GM19193 (cell line): ENCODE results near the gene ADPRM.

Experiments
- POLR2A ChIP-seq: IDR thresholded peaks from 4 replicates; pipeline ENCODE4 v1.6.1; 2011; ENCODE audit not compliant: insufficient read depth, insufficient read length; ENCODE audit errors: extremely low read depth

ADPRM gene

GRCh38 chr17:10697092-10698081, at the start of gene ADPRM, which contains the start of gene SCO1:
ADPRM (plus strand) TSS chr17:10697594; CDS start chr17:10704927, 7,333 bp downstream.
SCO1 (minus strand) TSS chr17:10697533; CDS start chr17:10697507, 26 bp downstream.
- peak; percentile 96 for TF ChIP-seq POLR2A

DNA sequence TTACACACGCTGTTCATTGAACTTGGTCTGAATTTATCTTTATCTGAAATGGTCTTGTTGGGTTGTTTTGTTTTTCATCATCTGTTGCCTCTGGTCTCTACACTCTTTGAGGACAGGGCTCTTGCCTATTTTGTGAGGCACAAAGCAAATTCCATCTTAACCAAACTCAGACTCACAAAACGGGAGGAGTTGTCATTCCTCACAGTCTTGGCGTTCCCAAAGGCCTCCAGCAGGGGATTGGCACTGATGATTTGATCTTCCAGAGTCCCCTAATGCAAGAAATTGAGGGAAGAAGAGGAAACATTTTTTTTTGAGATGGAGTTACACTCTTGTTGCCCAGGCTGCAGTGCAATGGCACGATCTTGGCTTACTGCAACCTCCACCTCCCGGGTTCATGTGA, 49.0 kb upstream of the ADPRM start:
- TF ChIP-seq POLR2A = no peak

GRCh38 chr17:10648956-10649355, 48.4 kb upstream of the ADPRM start:
- no peak for TF ChIP-seq POLR2A

- no peak for TF ChIP-seq POLR2A
Measured at GRCh38 chr17:10649602-10650001, 47.8 kb upstream of the ADPRM start.

- no peak for TF ChIP-seq POLR2A
Measured at GRCh38 chr17:10651927-10652326, 45.5 kb upstream of the ADPRM start.

DNA sequence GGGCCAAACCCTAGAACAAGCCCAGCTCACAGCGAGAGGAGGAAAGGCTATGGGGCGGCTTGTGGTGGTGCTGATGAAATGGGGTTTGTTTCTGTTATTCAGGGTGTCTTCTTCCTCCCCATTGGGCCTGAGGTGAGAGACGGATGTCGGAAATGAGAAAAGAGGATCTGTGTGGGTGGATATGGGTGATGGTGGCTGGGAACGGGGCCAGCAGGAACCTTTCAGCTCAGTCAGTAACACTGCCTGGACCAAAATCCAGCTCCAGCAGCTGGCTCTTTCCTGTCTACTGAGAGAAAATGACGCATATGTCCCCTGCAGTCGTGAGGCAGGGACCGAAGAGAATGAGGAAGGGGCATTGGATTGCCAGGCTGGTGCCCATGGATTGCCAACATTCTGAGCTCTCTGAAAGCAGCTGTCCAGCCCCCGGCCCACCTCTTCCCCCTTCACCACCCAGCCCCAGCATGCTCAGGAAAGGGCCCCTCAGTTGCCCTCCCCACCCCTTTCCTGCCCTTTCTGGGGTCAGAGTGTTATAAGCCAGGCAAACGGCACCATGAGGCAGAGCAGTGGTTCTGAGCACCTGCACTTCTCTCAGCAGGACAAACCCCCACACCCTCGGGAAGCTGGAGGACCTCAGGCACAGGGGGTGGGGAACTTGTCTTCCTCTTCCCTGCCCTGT, 44.3 kb upstream of the ADPRM start:
- TF ChIP-seq POLR2A = no peak

GRCh38 chr17:10653987-10654386, 43.4 kb upstream of the ADPRM start:
- no peak for TF ChIP-seq POLR2A

- no peak for TF ChIP-seq POLR2A
Measured at GRCh38 chr17:10657148-10657547, 40.2 kb upstream of the ADPRM start, which contains the start of gene MYH3. MYH3 (minus strand) TSS chr17:10657309; CDS start chr17:10655064, 2,245 bp downstream.

DNA sequence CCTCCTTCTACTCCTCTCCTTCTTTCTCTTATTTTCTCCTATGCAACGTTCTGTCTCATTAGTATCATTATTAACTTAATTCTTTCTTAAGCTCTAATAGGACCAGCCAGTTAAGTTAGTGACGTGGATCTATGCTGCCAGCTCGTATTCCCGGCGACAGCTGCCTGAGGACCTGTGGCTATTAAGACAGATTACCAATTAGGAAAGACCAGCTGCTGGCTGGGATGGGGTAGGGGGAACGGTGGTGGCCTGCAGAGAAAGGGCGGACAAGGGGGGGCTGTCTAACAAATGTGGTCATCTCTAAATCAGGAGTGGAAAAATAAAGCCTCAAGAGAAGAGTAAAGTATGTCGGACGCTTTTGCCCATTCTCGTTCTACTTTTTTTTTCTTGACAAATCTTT, 39.5 kb upstream of the ADPRM start:
- TF ChIP-seq POLR2A = no peak

DNA sequence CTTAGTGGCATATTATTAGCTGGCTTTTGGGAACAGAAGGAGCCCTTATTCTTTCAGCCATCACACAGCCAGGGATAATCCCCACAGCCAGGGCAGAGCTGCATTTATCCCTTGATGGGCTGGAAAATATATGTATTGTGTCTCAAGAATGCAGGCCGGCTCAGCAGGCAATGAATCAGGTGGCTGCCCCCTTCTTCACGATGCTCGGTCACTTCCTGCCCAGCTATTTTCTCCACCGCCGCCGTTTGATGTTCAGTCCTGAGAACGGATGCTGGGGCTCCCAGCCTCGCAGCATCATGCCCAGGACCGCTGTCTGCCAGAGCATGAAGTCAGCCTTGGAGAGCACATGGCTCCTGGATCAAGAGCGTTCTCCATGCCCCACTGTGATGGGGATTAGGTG, 36.0 kb upstream of the ADPRM start:
- no peak for TF ChIP-seq POLR2A

DNA sequence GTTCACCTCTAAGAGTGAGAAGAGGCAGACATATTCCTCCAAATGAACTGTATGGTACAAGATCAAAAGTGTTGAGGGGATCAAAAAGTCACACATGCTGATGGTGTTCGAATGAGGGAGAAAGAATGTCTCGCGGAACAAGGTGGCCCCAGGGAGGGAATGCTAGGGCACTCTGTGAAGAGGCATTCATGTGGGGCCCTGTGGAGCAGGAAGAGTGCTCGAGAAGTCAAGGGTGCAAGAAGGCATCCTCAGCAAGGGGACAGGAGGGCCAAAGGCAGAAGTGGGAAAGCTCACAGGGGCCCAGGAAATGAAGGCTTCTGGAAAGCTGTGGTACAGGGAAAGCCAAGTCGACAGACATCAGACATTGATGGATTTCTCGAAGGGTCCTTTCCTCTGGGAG, 34.2 kb upstream of the ADPRM start:
- no peak for TF ChIP-seq POLR2A

DNA sequence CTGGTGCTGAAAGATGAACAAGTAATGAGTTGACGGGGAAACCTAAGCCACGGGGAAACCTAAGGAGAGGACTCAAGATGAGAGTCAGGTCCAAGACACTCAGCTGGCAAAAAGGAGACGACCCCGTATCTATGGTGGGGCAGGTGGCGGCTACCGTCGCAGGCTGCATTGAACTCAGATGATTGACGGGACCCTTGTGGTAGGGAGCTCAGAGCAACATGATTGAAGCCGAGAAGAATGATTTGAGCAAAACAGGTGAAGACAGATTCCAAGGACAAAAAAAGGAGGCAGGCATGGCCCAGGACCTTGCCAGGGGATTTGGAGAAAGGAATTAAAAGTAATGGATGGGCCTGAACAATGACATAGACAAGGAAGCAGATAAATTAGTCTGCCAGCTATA, 32.8 kb upstream of the ADPRM start:
- TF ChIP-seq POLR2A = no peak

- no peak for TF ChIP-seq POLR2A
Measured at GRCh38 chr17:10666906-10667305, 30.5 kb upstream of the ADPRM start.

DNA sequence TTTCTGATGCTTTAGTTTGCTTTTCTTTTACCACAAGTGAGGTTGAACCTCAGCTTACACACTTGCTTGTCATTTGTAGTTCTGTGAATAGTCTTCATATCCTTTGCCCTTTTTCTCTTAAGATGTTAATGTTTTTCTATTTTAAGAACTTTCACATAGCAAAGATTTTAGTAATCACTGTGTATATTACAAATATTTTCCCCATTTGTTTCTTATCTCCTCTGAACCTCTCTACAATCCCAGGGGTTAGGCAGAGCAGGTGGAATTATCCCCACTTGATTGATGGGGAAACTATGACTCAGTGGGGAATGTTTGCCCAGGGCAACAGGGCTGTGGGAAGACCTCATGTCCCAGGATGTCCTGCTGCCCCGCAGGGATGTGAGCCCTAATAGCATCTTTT, 28.6 kb upstream of the ADPRM start:
- no peak for TF ChIP-seq POLR2A

GRCh38 chr17:10673312-10673711, 24.1 kb upstream of the ADPRM start:
- no peak for TF ChIP-seq POLR2A
